Fibroblast of lung (primary cell): ENCODE data around the gene SLC2A4RG. TPM values are rescaled to one million over a fixed set of nuclear protein-coding genes. Genes with fewer than 3 reads are reported as not detected.
A peak's percentile ranks its signal among the peaks of the same experiment; 100 is the strongest.

Experiments
- DNase-seq, 2 donors: peaks; one replicate each; pipeline versions ENCODE4 v3.0.0 to v3.0.0-alpha.2; 2010; ENCODE audit warnings: low read depth in 2 of 2
- H2AFZ ChIP-seq: 2 replicates; pipeline ENCODE4 v1.5.1; 2012; ENCODE audit warnings: low read length, control low read depth, inconsistent platforms
- H3K27ac ChIP-seq: 2 replicates; pipeline ENCODE4 v1.5.1; 2011; ENCODE audit warnings: low read length, control low read depth; ENCODE audit not compliant: insufficient read depth
- H3K27me3 ChIP-seq: 2 replicates; pipeline ENCODE4 v1.5.1; 2011; ENCODE audit warnings: mild to moderate bottlenecking, low read length; ENCODE audit not compliant: control insufficient read depth, insufficient read depth
- H3K36me3 ChIP-seq: 2 replicates; pipeline ENCODE4 v1.5.1; 2011; ENCODE audit warnings: low read length; ENCODE audit not compliant: control insufficient read depth, insufficient read depth
- H3K4me1 ChIP-seq: 2 replicates; pipeline ENCODE4 v1.5.1; 2011; ENCODE audit warnings: low read length; ENCODE audit not compliant: control insufficient read depth, insufficient read depth; ENCODE audit errors: extremely low read depth
- H3K4me2 ChIP-seq: 2 replicates; pipeline ENCODE4 v1.5.1; 2011; ENCODE audit warnings: low read length, control low read depth; ENCODE audit not compliant: insufficient read depth; ENCODE audit errors: extremely low read depth
- H3K4me3 ChIP-seq, 4 experiments: fragments of 200-600 bp in 1 of 4; sonication (generic) in 1 of 4; replicated peaks in 1 of 4; 2 replicates each; pipeline ENCODE4 v1.5.1; 2011 to 2016; ENCODE audit warnings: low read length in 4 of 4, low read depth in 3 of 4, mild to moderate bottlenecking in 3 of 4, control low read depth in 2 of 4, inconsistent platforms in 1 of 4, mixed read lengths in 1 of 4; ENCODE audit not compliant: insufficient read depth in 1 of 4; ENCODE audit errors: control extremely low read depth in 1 of 4
- H3K79me2 ChIP-seq: 2 replicates; pipeline ENCODE4 v1.5.1; 2012; ENCODE audit warnings: mild to moderate bottlenecking, low read length, inconsistent platforms; ENCODE audit not compliant: control insufficient read depth, insufficient read depth
- H3K9ac ChIP-seq: 2 replicates; pipeline ENCODE4 v1.5.1; 2011; ENCODE audit warnings: mild to moderate bottlenecking, low read length, control low read depth; ENCODE audit not compliant: insufficient read depth
- H3K9me3 ChIP-seq: 2 replicates; pipeline ENCODE4 v1.5.1; 2012; ENCODE audit warnings: low read depth, low read length; ENCODE audit not compliant: control insufficient read depth, insufficient read depth
- H4K20me1 ChIP-seq: 2 replicates; pipeline ENCODE4 v1.5.1; 2011; ENCODE audit warnings: low read length; ENCODE audit not compliant: control insufficient read depth, insufficient read depth; ENCODE audit errors: extremely low read depth
- CTCF ChIP-seq, 2 donors: IDR thresholded peaks in 1 of 2; conservative IDR thresholded peaks in 1 of 2; 1 replicate in 1 of 2; 2 replicates in 1 of 2; pipeline ENCODE4 v1.5.1; 2011 to 2012; ENCODE audit warnings: low read length in 2 of 2, control low read depth in 1 of 2, inconsistent platforms in 1 of 2, low read depth in 1 of 2, mild to moderate bottlenecking in 1 of 2
- EZH2 ChIP-seq: IDR thresholded peaks from 2 replicates; pipeline ENCODE4 v1.5.1; 2012; ENCODE audit warnings: low read length, control low read depth, mild to moderate bottlenecking; ENCODE audit errors: missing control alignments
- polyA plus RNA-seq, 2 donors: library from polyadenylated mRNA; depleted of rRNA in 1 of 2; stranded (reverse) in 1 of 2; unstranded in 1 of 2; fragments of >200 nt; gene quantifications; 2 replicates each; pipeline ENCODE4 v1.2.1, GENCODE V29; 2011 to 2012; ENCODE audit warnings: missing spikeins in 1 of 2
- total RNA-seq: library from RNA; depleted of rRNA; stranded (reverse); fragments of >200 nt; gene quantifications from 2 replicates; pipeline ENCODE4 v1.2.1, GENCODE V29; 2014

The SLC2A4RG gene
- total and polyA plus RNA-seq, 2 donors (not counting 1 experiment from before 2014, with no cell fraction given): 17.5 to 30.6 TPM

DNA sequence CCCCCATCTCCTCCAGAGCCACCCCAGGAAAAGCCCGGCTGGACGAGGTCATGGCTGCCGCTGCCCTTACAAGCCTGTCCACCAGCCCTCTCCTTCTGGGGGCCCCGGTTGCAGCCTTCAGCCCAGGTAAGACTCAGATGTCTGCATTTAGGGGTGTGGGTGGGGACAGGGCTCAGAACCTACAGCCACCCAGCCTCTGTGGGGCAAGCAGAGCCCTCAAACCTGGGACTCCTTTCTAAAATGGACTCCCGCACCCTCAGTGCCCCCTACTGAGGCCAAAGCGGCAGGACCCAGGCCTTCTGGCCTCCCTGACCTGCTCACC, 1.7 kb downstream of the SLC2A4RG start:
- Histone ChIP-seq H3K4me3 (peak overlapping the region; percentile 65 to 74 (median 68)), H3K9ac (peak overlapping the region; percentile 75)

GRCh38 chr20:63741676-63742380, 2.3 kb downstream of the SLC2A4RG start:
- Histone ChIP-seq H3K9ac (peak overlapping the region; percentile 75), H3K27me3 (no peaks in the 10 kb centered on the region), H3K4me1 (peaks cover 8% of the 10 kb centered on the region), H3K79me2 (peaks cover 4% of the 10 kb centered on the region), H3K4me2 (peak overlapping the region; percentile 90), H3K4me3 (peak overlapping the region; percentile 65 to 74 (median 68)), H4K20me1 (no peaks in the 10 kb centered on the region), H3K36me3 (peaks cover 17% of the 10 kb centered on the region), H2AFZ (no peak overlapping the region), H3K9me3 (no peaks in the 10 kb centered on the region), H3K27ac (peak overlapping the region; percentile 72)
- no peak for DNase-seq
- TF ChIP-seq EZH2: no peak
- TF ChIP-seq CTCF (conservative IDR thresholded peaks at IDR 0.05 in 1 of 2, IDR thresholded peaks at IDR 0.05 in 1 of 2; ENCODE audit: low read depth in 1 of 2, low read length in 2 of 2): no peak

More for the DNA sequence above, 1.7 kb downstream of the SLC2A4RG start:
- H3K9me3 ChIP-seq: no peaks in the 10 kb centered on the region
- H4K20me1 ChIP-seq: no peaks in the 10 kb centered on the region
- peak overlapping the region; percentile 72 for H3K27ac ChIP-seq
- peaks cover 8% of the 10 kb centered on the region for H3K4me1 ChIP-seq
- no peak overlapping the region for H2AFZ ChIP-seq
- H3K4me2 ChIP-seq: peak overlapping the region; percentile 90
- no peak for TF ChIP-seq CTCF (conservative IDR thresholded peaks at IDR 0.05 in 1 of 2, IDR thresholded peaks at IDR 0.05 in 1 of 2; ENCODE audit: low read depth in 1 of 2, low read length in 2 of 2)
- TF ChIP-seq EZH2: no peak
- H3K36me3 ChIP-seq: peaks cover 18% of the 10 kb centered on the region
- no peak for DNase-seq
- peaks cover 4% of the 10 kb centered on the region for H3K79me2 ChIP-seq
- no peaks in the 10 kb centered on the region for H3K27me3 ChIP-seq

GRCh38 chr20:63742381-63743024, 2.9 kb downstream of the SLC2A4RG start:
- no peak for DNase-seq

More at GRCh38 chr20:63742381-63743024, 2.9 kb downstream of the SLC2A4RG start:
- Histone ChIP-seq H4K20me1 (no peaks in the 10 kb centered on the region), H3K4me2 (no peak overlapping the region), H3K4me3 (no peak overlapping the region), H3K79me2 (peaks cover 4% of the 10 kb centered on the region), H3K9ac (no peak overlapping the region), H2AFZ (no peak overlapping the region), H3K27ac (no peak overlapping the region), H3K4me1 (peaks cover 8% of the 10 kb centered on the region), H3K36me3 (peaks cover 17% of the 10 kb centered on the region), H3K27me3 (no peaks in the 10 kb centered on the region), H3K9me3 (no peaks in the 10 kb centered on the region)
- TF ChIP-seq CTCF (conservative IDR thresholded peaks at IDR 0.05 in 1 of 2, IDR thresholded peaks at IDR 0.05 in 1 of 2; ENCODE audit: low read depth in 1 of 2, low read length in 2 of 2) (no peak), EZH2 (no peak)
